H1 (cell line): ENCODE results near the gene TNFAIP1. TPM values are rescaled to one million over a fixed set of nuclear protein-coding genes. Genes with fewer than 3 reads are reported as not detected.

Source experiments
- CHD1 ChIP-seq: IDR thresholded peaks from 2 replicates; pipeline ENCODE4 v1.6.1; 2012; ENCODE audit warnings: low read depth, low read length, improper control_type of control experiment
- EZH2 ChIP-seq: fragments of 200-600 bp; sonication (generic); IDR thresholded peaks from 2 replicates; pipeline ENCODE4 v1.7.1; 2012; ENCODE audit warnings: low read depth, mild to moderate bottlenecking, moderate library complexity, low read length, inconsistent platforms; ENCODE audit not compliant: severe bottlenecking
- HDAC2 ChIP-seq, 2 experiments: fragments of 300-600 bp in 1 of 2; sonication (generic) in 1 of 2; IDR thresholded peaks; 2 replicates each; pipeline ENCODE4 v1.6.1; 2011 to 2012; ENCODE audit warnings: low read depth in 2 of 2, low read length in 2 of 2, mild to moderate bottlenecking in 2 of 2, moderate library complexity in 2 of 2, borderline replicate concordance in 1 of 2, inconsistent platforms in 1 of 2
- KDM4A ChIP-seq: IDR thresholded peaks from one replicate; pipeline ENCODE4 v1.7.1; 2012; ENCODE audit warnings: low read depth, mild to moderate bottlenecking, moderate library complexity, low read length, inconsistent platforms; ENCODE audit not compliant: severe bottlenecking
- KDM5A ChIP-seq: fragments of 200-600 bp; IDR thresholded peaks from 2 replicates; pipeline ENCODE4 v1.7.1; 2012; ENCODE audit warnings: mild to moderate bottlenecking, low read length, inconsistent platforms, mixed read lengths
- RAD21 ChIP-seq, 2 experiments: IDR thresholded peaks in 1 of 2; conservative IDR thresholded peaks in 1 of 2; 2 replicates each; pipeline ENCODE4 v1.6.1; 2011; ENCODE audit warnings: low read depth in 2 of 2, low read length in 2 of 2, improper control_type of control experiment in 1 of 2, inconsistent platforms in 1 of 2, mild to moderate bottlenecking in 1 of 2, moderate library complexity in 1 of 2
- SRF ChIP-seq: IDR thresholded peaks from 2 replicates; pipeline ENCODE4 v1.6.1; 2011; ENCODE audit warnings: mild to moderate bottlenecking, low read depth, low read length, moderate library complexity
- TBP ChIP-seq: IDR thresholded peaks from 2 replicates; pipeline ENCODE4 v1.6.1; 2011; ENCODE audit warnings: low read depth, low read length, improper control_type of control experiment
- TCF12 ChIP-seq: IDR thresholded peaks from 2 replicates; pipeline ENCODE4 v1.6.1; 2011; ENCODE audit warnings: low read depth, mild to moderate bottlenecking, low read length
- polyA plus RNA-seq, 7 experiments: library from polyadenylated mRNA; depleted of rRNA in 3 of 7; stranded (reverse) in 5 of 7; unstranded in 2 of 7; fragments of >200 nt in 5 of 7; fragments of 200-250 nt in 2 of 7; gene quantifications; 1 replicate in 5 of 7; 2 replicates in 1 of 7; 4 replicates in 1 of 7; pipeline versions ENCODE4 v1.2.1 to v1.2.3, GENCODE V29; 2011 to 2013; ENCODE audit warnings: missing spikeins in 2 of 7, mixed read lengths in 2 of 7
- total RNA-seq: library from RNA; stranded (reverse); fragmentation: NEBNext Ultra II Directional; extraction: Animal tissue kit (Norgen Biotek cat#: 25700); gene quantifications from 2 replicates; pipeline ENCODE4 v1.2.1, GENCODE V29; 2021
- TF ChIP-seq, protein P1 (sequence below): IDR thresholded peaks from 2 replicates; pipeline ENCODE4 v1.6.1; 2012; ENCODE audit warnings: inconsistent platforms
- TF ChIP-seq, protein P2 (sequence below): IDR thresholded peaks from 2 replicates; pipeline ENCODE4 v1.6.1; 2012; ENCODE audit warnings: inconsistent platforms

Gene TNFAIP1
- total and polyA plus RNA-seq, 2 of the 8 experiments (the other 6 are each of a cell fraction or from before 2014, with no cell fraction given) = 16.9 to 19.5 TPM

DNA sequence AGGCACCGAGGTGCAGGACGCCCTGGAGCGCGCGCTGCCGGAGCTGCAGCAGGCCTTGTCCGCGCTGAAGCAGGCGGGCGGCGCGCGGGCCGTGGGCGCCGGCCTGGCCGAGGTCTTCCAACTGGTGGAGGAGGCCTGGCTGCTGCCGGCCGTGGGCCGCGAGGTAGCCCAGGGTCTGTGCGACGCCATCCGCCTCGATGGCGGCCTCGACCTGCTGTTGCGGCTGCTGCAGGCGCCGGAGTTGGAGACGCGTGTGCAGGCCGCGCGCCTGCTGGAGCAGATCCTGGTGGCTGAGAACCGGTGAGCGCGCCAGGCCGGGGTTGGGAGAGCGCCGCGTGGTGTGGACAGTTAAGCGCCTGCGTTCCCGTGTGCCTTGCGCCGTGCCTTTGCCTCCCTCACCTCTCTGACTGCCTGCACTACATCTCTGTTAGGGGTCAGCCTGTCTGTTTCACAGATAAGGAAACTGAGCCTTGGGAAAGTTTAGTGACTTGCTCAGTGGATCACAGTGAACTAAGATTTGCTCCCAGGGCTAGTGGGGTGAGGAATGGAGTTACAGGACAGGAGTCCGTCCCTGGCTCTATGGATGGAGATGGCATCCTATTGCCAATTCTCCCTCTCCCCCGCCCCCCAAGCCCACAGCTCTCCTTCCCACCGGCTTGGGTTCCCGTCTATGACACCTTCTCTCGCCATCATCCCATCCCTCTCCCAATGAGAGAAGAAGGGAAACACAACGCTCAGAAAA lies 36.8 kb downstream of the TNFAIP1 start (continued):
- TF ChIP-seq RAD21 (IDR thresholded peaks at IDR 0.05 in 1 of 2, conservative IDR thresholded peaks at IDR 0.05 in 1 of 2; ENCODE audit: low read depth in 2 of 2, low read length in 2 of 2) (no peak), HDAC2 (IDR thresholded peaks at IDR 0.05; ENCODE audit: borderline replicate concordance in 1 of 2, low read depth in 2 of 2, low read length in 2 of 2) (no peak), CHD1 (no peak), TBP (no peak), KDM4A (peak; percentile 44), KDM5A (no peak), EZH2 (peak; percentile 38), SRF (no peak), TCF12 (no peak)
- TF ChIP-seq, protein P1, sequence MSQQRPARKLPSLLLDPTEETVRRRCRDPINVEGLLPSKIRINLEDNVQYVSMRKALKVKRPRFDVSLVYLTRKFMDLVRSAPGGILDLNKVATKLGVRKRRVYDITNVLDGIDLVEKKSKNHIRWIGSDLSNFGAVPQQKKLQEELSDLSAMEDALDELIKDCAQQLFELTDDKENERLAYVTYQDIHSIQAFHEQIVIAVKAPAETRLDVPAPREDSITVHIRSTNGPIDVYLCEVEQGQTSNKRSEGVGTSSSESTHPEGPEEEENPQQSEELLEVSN = peak; percentile 61; the same call in 1 of the 2 replicates
- TF ChIP-seq, protein P2, sequence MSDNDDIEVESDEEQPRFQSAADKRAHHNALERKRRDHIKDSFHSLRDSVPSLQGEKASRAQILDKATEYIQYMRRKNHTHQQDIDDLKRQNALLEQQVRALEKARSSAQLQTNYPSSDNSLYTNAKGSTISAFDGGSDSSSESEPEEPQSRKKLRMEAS = peak; percentile 65
